ENCODE results near the gene BCL7C. TPM values are rescaled to one million over a fixed set of nuclear protein-coding genes. Genes with fewer than 3 reads are reported as not detected.

Gene BCL7C
- total RNA-seq, result 47.3 TPM

GRCh38 chr16:30893744-30894539 lies at the start of gene BCL7C:
Gene BCL7C (minus strand): TSS chr16:30894077. CDS start chr16:30893944, 133 bp downstream.

GRCh38 chr16:30923554-30924075 lies 29.7 kb upstream of the BCL7C start, which contains the start of gene FBXL19:
Gene FBXL19 (plus strand): TSS chr16:30923572. CDS start chr16:30925755, 2,183 bp downstream.

GRCh38 chr16:30896261-30896888 lies 2.5 kb upstream of the BCL7C start, which contains the start of gene CTF1:
Gene CTF1 (plus strand): TSS chr16:30896614. CDS start chr16:30896644, 30 bp downstream.

Small RNA genes lying within 50 kb of the gene (small RNA-seq; reads per million reads assigned to genes)
- gene MIR4519 (ENCODE audit: low replicate concordance), result not detected
- gene MIR762 (ENCODE audit: low replicate concordance), result not detected

Other genes with a start within 250 kb of the BCL7C start
- gene PRR14, start 243.1 kb downstream of the BCL7C start, total RNA-seq, result 16.3 TPM
- gene FBRS, start 235.6 kb downstream of the BCL7C start, total RNA-seq, result 26.0 TPM
- gene SRCAP, start 194.9 kb downstream of the BCL7C start, total RNA-seq, result 47.3 TPM
- gene PHKG2, start 145.7 kb downstream of the BCL7C start, total RNA-seq, result 12.8 TPM
- 5.3 TPM for gene CFAP119, start 132.0 kb downstream of the BCL7C start, total RNA-seq
- gene RNF40, start 131.8 kb downstream of the BCL7C start, total RNA-seq, result 124 TPM
- 18.8 TPM for gene ZNF629, start 106.9 kb downstream of the BCL7C start, total RNA-seq
- 0.31 TPM for gene CTF1, start 2.5 kb upstream of the BCL7C start, total RNA-seq
- gene FBXL19, start 29.5 kb upstream of the BCL7C start, total RNA-seq, result 45.4 TPM
- 3.8 TPM for gene ORAI3, start 55.0 kb upstream of the BCL7C start, total RNA-seq
- gene SETD1A, start 63.7 kb upstream of the BCL7C start, total RNA-seq, result 5.0 TPM
- 0.94 TPM for gene HSD3B7, start 91.1 kb upstream of the BCL7C start, total RNA-seq
- gene STX1B, start 116.6 kb upstream of the BCL7C start, total RNA-seq, result 31.6 TPM
- 26.3 TPM for gene STX4, start 139.5 kb upstream of the BCL7C start, total RNA-seq
- 10.3 TPM for gene ZNF668, start 180.2 kb upstream of the BCL7C start, total RNA-seq
- gene ZNF646, start 180.3 kb upstream of the BCL7C start, total RNA-seq, result 20.3 TPM
- gene PRSS53, start 194.9 kb upstream of the BCL7C start, total RNA-seq, result 8.1 TPM
- gene VKORC1, start 200.7 kb upstream of the BCL7C start, total RNA-seq, result 39.4 TPM
- 21.6 TPM for gene BCKDK, start 214.3 kb upstream of the BCL7C start, total RNA-seq
- gene KAT8, start 223.6 kb upstream of the BCL7C start, total RNA-seq, result 49.5 TPM
- not detected for gene PRSS8, start 241.7 kb upstream of the BCL7C start, total RNA-seq